Stimulated activated CD4-positive, alpha-beta T cell treated with anti-CD3 and anti-CD28 coated beads, Interleukin-2, amount 100 ng/mL, for 48 hours (primary cell): ENCODE results near the gene NPIPB6.
"Not testable (repeated sequence)": the region's sequence is repeated elsewhere in the genome, so short reads cannot be mapped to it uniquely, and the experiment has no call there.

Source experiments
- DNase-seq, 2 donors: peaks; one replicate each; pipeline ENCODE4 v3.0.0-alpha.2; 2020

Gene NPIPB6

DNA sequence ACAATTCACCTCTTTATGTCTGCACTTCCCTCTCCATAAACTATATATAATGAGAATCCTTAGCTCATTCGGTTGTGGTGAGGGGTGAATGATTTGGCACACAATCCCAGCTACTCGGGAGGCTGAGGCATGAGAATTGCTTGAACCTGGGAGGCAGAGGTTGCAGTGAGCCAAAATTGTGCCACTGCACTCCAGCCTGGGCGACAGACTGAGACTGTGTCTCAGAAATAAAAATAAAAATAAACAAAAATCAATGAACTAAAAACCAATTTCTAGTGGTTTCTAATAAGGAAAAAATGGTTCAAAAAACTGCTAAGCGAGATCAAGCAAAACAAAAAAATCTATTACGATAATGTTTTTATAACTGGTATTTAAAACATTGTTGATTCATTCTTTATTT, at the start of gene NPIPB6:
TSS of gene NPIPB6 (minus strand) at position 101 of the 400 bp plus-strand sequence. CDS start 686 bp downstream, outside the sequence.
- DNase-seq: not testable (repeated sequence)

- not testable (repeated sequence) for DNase-seq
Observed at GRCh38 chr16:28403220-28404072, 40.1 kb upstream of the NPIPB6 start, which contains the start of gene EIF3CL. EIF3CL (minus strand) TSS chr16:28403841; CDS start chr16:28403618, 223 bp downstream.

DNA sequence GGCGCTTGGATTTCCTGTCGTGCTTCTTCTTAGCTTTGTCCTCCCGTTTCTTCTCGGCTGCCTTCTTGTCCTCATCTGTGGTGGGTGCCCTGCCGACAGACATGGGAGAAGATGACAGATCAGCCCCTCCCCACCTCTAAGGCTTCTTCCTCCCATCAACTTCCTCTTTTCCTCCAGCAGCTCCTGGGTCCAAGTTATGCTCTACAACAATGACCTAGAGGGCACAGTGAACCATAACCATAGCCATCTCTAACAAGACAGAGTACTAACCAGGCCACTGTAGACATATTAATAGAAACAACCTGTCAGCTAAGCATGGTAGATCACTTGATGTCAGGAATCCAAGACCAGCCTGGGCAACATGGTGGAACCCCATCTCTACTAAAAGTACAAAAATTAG, 28.7 kb upstream of the NPIPB6 start:
- not testable (repeated sequence) for DNase-seq

GRCh38 chr16:28382177-28382867, 19.0 kb upstream of the NPIPB6 start:
- DNase-seq: not testable (repeated sequence)

- DNase-seq: not testable (repeated sequence)
Observed at GRCh38 chr16:28377822-28378221, 14.5 kb upstream of the NPIPB6 start.

GRCh38 chr16:28377108-28377625, 13.9 kb upstream of the NPIPB6 start:
- DNase-seq: not testable (repeated sequence)

DNA sequence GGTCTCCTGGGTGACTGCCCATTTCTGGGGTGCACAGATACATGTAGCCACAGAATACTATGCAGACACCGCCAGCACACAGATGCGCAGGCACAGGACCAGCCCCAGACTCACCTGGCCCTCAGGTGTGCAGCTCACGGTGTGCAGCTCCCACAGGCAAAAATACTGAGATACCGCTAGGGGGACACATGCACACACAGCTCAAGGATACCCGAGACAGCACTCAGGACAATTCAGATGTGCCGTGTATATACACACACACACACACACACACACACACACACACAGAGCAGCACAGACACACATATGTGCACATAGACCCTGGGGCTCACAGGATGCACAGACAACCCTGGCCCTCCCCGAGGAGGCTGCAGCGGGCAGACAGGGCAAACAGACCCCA, 11.8 kb upstream of the NPIPB6 start:
- not testable (repeated sequence) for DNase-seq

DNA sequence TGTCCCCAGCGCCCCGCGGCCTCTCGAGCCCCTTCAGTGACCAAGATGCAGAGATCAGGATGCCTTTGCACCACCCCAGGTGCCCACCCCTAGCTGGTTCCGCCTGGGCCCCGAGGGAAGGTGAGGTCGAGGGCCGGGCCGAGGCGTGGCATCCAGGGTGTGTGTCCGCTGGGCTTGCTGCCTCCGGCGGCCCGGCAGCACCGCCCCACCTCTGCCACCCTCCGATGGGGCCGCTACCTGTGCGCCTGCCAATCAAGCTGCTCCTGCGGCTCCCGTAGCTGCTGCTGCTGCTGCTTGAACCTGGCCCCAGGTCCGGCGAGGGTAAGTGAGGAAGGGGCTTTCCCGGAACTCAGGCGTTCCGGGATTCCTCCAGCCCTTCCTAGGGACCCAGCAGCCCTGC, 11.0 kb upstream of the NPIPB6 start:
- DNase-seq: not testable (repeated sequence)

DNA sequence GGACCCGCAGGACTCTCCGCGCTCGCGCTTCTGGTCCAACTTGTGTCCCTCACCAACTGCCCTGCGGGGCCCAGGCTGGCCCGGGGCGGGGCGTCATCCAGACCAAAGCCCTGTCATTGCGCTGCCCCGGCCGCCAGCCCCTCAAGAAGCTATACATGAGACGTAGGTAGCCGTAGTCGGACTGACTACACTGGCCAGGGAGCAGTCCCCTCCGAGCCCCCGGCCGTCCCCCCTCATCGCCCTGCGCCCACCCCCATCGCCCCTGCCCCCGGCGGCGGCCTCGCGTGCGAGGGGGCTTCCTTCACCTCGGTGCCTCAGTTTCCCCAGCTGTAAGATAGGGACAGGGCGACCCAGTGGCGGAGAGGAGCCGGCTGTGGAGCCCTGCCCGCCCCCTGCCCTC, 4.6 kb upstream of the NPIPB6 start:
- DNase-seq: not testable (repeated sequence)

DNA sequence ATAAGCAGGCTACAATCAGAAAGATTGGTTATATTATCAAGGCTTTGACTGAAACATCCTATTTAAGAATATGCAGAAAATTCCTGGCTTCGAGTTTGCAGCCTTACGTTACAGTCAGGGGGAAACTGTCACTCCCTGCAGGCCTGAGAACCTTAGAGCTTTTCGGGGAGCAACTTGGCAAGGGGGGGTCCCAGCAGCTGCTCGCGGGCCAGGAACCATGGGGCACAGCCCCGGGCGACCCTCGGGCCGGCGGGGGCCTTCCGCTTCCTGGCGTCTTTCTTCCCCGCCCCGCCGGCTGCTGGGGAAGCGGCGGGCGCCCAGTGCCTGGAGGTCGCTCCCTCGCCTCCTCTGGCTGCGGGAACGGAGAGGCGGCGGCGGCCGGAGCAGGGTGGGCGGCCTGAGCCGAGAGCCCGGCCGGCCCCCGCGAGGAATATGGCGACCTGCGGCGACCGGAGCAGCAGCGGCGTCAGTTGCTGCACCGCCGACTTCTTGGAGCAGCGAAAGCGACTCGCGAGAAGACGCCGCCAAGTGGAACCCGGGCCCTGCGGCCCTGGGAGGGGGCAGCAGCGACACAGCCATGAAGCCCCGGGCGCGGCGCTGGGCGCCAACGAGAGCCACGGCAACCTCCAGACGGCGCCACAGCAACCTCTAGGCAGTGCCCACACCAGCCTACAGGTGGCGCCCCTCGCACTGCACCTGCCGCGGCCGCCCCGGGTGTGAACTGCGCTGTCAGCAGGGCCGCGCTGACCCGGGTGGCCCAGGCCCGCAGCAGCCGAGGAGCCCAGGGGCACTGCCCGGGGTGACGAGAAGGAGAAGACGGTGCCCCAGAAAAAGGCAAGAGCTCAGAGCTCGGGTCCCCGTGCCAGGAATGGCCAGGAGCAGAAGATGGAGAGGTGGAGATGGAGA, 1.2 kb upstream of the NPIPB6 start:
- DNase-seq: not testable (repeated sequence)

DNA sequence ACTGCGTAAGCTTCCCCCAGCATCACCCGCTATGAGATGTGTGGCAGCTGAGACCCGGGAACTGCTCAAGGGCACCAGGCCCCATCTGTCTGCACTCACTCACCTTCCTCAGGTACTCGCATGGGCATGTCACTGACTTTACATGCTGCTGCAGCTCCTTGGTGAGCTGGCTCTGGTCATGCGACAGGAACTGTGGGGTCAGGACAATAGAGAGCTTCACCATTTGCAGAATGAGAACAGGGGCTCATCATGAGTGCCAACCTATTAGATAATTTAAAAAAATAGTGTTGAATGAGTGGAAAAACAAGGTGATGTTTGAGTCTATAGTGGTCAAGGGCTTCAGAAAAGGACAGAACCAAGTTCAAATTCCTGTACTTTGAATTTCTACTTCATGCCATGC, 708 bp downstream of the NPIPB6 start:
- not testable (repeated sequence) for DNase-seq

DNA sequence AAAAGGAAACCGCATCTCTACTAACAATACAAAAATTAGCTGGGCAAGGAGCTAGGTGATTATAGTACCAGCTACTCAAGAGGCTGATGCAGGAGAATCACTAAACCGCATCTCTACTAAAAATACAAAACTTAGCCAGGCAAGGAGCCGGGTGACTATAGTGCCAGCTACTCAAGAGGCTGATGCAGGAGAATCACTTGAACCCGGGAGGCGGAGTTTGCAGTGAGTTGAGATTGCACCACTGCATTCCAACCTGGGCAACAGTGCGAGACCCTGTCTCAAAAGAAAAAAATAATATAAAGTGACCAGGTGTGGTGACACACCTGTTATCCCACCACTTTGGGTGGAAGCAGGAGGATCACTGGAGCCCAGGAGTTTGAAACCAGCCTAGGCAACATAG, 25.1 kb downstream of the NPIPB6 start:
- DNase-seq: not testable (repeated sequence)

- not testable (repeated sequence) for DNase-seq
Observed at GRCh38 chr16:28336940-28337710, 26.2 kb downstream of the NPIPB6 start.

- DNase-seq: not testable (repeated sequence)
Observed at GRCh38 chr16:28335678-28336077, 27.6 kb downstream of the NPIPB6 start.

DNA sequence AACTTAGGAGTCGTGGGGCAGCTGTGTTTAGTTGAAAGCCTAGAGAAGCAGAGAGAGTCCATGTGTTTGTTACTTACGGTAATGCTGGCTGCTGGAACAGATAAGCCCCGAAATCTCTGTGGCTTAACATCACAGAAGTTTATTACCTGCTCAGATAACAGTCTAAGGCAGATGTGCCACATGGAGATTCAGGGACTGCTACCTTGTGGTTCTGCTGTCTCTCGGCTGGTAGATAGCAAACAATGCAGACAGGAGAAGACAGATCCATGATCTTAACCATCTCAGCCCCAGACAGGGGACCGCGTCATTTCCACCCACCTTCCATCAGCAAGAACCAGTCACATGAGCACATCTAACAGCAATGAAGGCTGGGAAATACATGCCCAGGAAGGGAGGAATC, 30.7 kb downstream of the NPIPB6 start:
- not testable (repeated sequence) for DNase-seq

DNA sequence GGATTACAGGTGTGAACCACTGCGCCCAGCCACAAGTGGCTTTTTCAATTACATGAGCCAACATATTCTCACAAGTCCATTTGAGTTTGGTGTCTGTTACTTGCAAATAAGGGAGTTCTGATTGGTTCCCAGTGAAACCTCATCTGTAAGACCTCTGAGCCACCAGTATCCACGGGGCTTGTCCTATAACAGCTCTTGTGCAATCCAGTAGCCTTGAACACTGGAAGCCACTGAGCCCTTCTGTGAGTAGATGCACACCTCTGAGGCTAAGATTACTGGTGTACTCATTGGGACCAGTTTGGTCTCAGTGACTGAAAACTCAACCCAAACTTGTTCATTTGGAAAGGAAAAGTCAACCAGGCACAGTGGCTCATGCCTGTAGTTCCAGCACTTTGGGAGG, 32.3 kb downstream of the NPIPB6 start:
- DNase-seq: not testable (repeated sequence)

DNA sequence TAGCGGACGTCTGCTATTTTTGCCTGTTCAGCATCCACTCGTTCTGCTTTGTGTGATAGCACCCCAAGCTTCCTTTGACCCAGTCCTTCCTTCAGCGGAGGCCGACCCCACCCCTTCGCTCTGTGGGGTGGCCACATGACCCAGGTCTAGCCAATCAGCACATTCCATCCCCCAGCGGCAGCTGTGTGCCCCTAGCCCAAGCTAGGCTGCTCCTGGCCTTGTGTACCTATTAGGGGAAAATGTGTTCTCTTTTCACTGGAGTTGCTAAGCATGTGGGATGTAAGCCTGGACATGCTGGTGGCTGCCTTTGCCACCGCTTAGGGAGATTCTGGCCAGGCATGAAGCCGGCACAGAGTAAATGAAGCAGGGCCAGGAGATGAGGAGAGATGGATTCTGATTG, 33.1 kb downstream of the NPIPB6 start:
- DNase-seq: not testable (repeated sequence)

DNA sequence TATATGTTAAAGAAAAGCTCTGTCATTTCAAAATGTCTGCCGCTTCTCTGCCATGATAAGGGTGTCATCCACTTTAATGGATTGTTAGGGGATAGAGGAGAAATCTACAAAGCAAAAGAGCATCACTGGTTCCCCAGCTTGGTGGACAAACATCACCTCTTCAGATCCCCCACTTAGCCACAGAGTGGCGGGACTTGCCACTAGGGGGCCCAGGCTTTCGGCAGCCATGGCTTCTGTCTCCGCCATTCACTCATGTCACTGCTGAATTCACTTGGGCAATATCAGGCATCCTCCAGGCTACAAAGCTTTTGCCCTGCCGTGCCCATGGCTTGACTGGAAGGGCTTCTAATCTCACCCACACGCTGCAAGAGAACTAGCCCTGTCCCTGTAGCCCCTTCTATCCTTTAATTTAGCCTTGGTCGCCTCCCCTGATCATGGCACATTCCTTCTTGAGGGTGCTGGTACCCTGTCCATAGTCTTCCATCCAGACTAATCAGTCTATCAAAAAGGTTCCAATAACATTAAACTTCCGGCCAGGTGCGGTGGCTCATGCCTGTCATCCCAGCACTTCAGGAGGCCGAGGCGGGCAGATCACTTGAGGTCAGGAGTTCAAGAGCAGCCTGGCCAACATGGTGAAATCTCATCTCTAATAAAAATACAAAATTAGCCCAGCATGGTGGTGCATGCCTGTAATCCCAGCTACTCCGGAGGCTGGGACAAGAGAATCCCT, 36.3 kb downstream of the NPIPB6 start:
- DNase-seq: peak; percentile 56 to 65

- no peak for DNase-seq
Observed at GRCh38 chr16:28324887-28325279, 38.4 kb downstream of the NPIPB6 start.

- no peak for DNase-seq
Observed at GRCh38 chr16:28324235-28324886, 38.9 kb downstream of the NPIPB6 start.
